ENCODE results near the gene SNAPC3.

Gene SNAPC3

GRCh38 chr9:15501803-15502202 lies 79.1 kb downstream of the SNAPC3 start:
- no peak overlapping the region for H3K9ac ChIP-seq (ENCODE audit: low read length)
- H3K4me3 ChIP-seq (ENCODE audit: low read length), result no peak overlapping the region
- H3K36me3 ChIP-seq (ENCODE audit: control insufficient read depth, insufficient read depth, low read length), result no peaks in the 10 kb centered on the region
- no peaks in the 10 kb centered on the region for H3K27me3 ChIP-seq (ENCODE audit: control insufficient read depth, insufficient read depth, low read length)
- no peaks in the 10 kb centered on the region for H3K4me1 ChIP-seq (ENCODE audit: control insufficient read depth, insufficient read depth, low read length)
- H3K9me3 ChIP-seq (ENCODE audit: control insufficient read depth, low read length), result no peaks in the 10 kb centered on the region

GRCh38 chr9:15505921-15506320 lies 83.2 kb downstream of the SNAPC3 start:
- Histone ChIP-seq H3K36me3 (ENCODE audit: control insufficient read depth, insufficient read depth, low read length) (no peaks in the 10 kb centered on the region), H3K9me3 (ENCODE audit: control insufficient read depth, low read length) (no peaks in the 10 kb centered on the region), H3K4me3 (ENCODE audit: low read length) (no peak overlapping the region), H3K9ac (ENCODE audit: low read length) (no peak overlapping the region), H3K4me1 (ENCODE audit: control insufficient read depth, insufficient read depth, low read length) (no peaks in the 10 kb centered on the region), H3K27me3 (ENCODE audit: control insufficient read depth, insufficient read depth, low read length) (no peaks in the 10 kb centered on the region)

GRCh38 chr9:15509931-15510788 lies 87.5 kb downstream of the SNAPC3 start:
- H3K4me1 ChIP-seq (ENCODE audit: control insufficient read depth, insufficient read depth, low read length), result no peaks in the 10 kb centered on the region
- H3K27me3 ChIP-seq (ENCODE audit: control insufficient read depth, insufficient read depth, low read length), result no peaks in the 10 kb centered on the region
- peak overlapping the region; percentile 89 for H3K9ac ChIP-seq (ENCODE audit: low read length)
- no peaks in the 10 kb centered on the region for H3K36me3 ChIP-seq (ENCODE audit: control insufficient read depth, insufficient read depth, low read length)
- peak overlapping the region; percentile 95 for H3K4me3 ChIP-seq (ENCODE audit: low read length)
- H3K9me3 ChIP-seq (ENCODE audit: control insufficient read depth, low read length), result no peaks in the 10 kb centered on the region

DNA sequence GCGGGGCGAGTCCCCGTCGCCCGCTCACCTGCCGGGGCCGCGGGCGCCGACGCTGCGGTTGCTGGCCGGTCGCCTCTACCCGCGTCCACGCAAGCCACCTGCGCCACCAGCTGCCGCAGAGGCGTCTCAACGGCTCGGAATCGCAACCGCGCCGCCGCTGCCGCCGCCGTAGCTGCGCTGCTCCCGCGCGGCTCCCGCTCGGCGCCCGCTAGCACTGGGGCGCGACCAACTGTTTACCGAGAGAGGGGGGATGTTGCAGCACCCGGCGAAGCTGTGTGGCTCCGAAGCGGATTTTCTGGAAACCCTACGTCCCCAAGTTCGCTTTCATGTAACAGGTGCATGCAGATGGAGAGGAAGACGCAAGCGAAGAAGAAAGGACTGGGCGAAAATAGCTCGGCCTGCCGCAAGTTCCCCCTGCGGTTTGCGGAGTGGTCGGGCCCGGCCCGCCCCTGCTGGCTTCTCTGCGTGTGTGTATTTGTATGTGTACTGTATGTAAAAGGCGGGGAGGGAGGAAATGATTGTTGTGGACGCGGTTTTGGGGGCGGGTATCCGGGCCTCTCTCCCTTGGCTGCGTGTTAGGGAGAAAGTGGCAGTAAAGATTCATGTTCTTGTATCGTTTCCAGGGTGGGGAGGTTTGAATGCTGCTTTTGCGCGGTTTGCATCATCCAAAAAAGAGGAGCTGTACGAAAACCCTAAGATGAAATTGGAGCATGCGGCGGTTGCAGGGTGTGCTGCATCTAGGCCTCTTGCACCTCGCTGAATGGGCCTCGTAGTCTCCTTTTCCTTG lies 88.3 kb downstream of the SNAPC3 start, which contains the start of gene PSIP1:
PSIP1 (minus strand) TSS at position 182 of the 787 bp plus-strand sequence. CDS start 782 bp downstream, outside the sequence.
- H3K9me3 ChIP-seq (ENCODE audit: control insufficient read depth, low read length), result no peaks in the 10 kb centered on the region
- peak within 1 kb of the TSS; percentile 89 for H3K9ac ChIP-seq (ENCODE audit: low read length)
- H3K27me3 ChIP-seq (ENCODE audit: control insufficient read depth, insufficient read depth, low read length), result no peaks in the 10 kb centered on the region
- H3K36me3 ChIP-seq (ENCODE audit: control insufficient read depth, insufficient read depth, low read length), result no peaks in the 10 kb centered on the region
- no peaks in the 10 kb centered on the region for H3K4me1 ChIP-seq (ENCODE audit: control insufficient read depth, insufficient read depth, low read length)
- H3K4me3 ChIP-seq (ENCODE audit: low read length), result peak within 1 kb of the TSS; percentile 95

All from mucosa of stomach (tissue), 1 donor.